Hindlimb muscle (tissue), 1 donor: ENCODE measurements around the gene MAP4K4. TPM values are rescaled to one million over a fixed set of nuclear protein-coding genes. Genes with fewer than 3 reads are reported as not detected.

Experiments
- DNase-seq: peaks from one replicate; pipeline ENCODE4 v3.0.0-alpha.2; 2013
- polyA plus RNA-seq: library from polyadenylated mRNA; unstranded; fragments of 120-200 nt; gene quantifications from one replicate; pipeline ENCODE4 v1.2.1, GENCODE V29; 2013; ENCODE audit not compliant: insufficient read length

The MAP4K4 gene
- 152 TPM for polyA plus RNA-seq

DNA sequence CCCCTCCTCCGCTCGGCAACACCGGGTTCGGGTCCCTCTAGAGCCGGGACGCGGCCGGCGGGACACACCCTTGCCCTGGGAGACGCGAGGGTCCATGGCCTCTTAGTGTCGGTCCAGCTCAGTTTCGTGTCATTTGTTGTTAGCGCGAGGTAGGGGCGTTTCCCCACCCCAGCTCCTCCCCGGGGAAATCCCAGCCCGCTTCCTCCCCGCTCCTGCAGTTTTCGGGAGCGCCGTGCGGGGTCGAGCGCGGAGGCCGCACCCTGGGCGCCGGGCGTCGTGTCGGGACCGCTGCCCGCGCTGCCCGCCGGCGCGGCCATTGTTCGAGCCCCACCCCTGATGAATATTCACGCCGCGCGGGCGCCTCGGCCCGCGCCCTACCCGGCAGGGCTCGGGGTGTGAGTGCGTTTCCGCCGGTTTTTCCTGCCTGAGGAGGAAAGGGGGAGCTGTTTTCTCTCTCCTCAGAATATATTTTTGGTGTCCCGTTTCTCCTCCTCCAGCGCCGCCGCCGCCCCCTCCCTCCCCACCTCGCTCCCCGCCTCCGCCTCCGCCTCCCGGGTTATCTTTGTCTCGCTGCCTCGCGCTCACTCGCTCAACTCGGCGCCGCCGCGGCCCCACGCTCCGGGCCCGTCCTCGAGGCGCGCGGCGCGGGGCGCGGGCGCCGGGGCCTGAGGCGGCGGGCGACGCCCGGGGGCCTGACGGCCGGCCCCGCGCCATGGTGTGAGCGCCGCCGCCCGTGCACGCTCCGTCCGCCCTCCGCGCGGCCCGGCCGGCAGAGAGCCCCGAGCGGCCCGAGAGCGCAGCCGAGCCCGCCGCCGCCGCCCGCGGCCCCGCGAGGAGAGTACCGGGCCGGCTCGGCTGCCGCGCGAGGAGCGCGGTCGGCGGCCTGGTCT, at the start of gene MAP4K4:
Gene MAP4K4, plus strand, starts transcription at position 584 of the 890 bp plus-strand sequence. CDS start 374 bp downstream, outside the sequence.
- peak; percentile 88 for DNase-seq

DNA sequence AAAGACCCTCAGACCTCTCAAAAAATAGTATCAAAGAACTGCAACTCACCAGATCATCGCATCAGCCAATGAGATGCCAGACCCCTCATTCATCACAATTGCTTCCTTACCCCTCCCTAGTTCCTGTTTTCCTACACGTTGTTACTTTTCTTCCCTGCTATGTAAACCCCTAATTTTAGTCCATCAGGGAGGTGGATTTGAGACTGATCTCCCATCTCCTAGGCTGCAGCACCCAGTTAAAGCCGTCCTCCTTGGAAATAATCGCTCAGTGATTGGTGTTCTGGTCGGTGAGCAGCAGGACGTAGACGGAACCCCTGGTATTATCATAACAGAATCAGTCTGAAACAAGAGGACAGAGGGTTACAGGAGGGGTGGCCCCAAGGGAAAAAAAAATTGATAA, 44.0 kb upstream of the MAP4K4 start:
- no peak for DNase-seq

DNA sequence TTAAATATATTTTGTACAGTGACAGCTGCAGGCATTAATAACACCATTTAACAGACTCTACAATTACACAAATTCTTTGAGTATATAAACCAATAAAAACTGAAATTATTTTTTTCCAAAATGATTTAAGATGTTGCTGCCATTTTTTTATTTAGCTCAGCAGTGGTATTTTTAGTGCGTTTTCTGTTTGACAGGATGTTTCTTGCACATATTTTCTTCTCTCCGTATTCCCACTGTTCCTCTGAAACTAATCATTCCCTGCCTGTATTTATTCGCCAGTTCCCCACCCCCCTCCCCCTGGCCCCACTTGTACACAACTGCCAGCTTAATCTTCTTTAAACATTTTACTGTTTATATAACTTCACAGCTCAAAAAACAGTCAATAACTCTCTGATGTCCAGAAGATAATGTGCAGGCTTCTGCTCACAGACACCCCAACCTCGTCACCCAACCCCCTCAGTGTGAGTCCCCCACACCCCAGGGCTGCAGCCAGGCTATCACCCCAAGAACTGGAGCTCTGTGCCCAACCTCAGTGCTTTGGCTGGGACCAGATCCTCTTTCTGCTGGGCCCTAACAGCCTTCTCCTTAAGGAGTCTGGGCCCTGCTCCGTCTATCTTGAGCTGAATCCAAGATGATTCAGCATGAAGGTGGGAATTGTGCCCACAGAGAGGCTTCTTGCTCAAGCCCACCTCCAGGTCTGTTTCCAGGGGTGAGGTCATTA, 41.6 kb upstream of the MAP4K4 start:
- DNase-seq = no peak

DNA sequence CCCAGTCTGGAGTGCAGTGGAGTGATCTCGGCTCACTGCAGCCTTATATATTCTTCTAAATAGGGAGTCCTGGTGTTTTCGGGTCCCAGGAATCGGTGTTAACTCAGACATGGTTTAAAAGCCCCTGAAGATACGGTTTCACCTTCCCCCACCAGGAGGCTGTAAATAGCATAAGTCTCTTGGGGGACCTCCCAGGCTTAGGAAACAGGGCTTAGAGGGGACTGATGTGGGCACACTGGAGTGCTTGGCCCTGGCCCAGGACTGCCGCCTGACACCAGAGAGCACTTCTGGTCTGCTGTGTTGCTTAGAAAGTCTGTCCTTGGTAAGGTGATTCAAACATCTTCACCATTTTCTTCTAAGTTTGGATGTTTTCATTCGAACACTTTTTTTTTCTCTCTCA, 39.7 kb upstream of the MAP4K4 start:
- no peak for DNase-seq

DNA sequence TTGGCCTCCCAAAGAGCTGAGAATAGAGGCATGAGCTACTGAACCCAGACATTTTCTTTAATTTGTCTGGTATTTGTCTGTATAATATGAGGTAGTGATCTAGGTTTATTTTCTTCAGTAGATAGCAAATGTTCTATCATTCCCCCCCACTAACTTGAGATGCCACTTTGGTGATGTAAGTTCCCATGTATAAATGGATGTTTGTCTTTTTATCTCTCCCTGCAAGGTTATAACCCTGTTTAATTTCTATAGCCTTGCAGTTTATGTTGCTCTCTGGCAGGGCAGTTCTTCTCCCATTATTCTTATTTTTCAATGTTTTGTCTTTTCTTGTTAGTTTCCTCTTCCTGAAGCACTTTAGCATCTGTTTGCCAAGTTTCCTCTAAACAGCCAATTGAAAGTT, 39.1 kb upstream of the MAP4K4 start:
- DNase-seq = no peak

GRCh38 chr2:101665312-101665711, 32.2 kb upstream of the MAP4K4 start:
- no peak for DNase-seq

DNA sequence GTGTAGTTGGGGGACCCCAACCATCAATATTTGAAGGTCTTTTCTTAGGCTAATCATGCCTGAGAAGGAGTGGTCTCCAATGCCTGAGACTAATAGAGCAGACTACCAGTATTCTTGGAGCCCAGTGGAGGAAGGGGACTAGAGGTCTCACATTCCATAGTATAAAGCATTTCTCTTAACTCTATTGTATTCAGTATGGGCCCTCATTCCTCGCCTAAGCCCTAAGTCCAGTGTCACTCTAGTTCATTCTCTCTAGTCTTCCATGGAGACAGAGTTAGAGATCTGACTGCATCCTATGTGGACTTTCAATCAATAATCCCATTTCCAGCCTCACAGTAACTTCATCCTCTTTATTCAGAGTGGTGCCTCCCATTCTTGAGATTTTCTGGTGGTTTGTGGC, 29.7 kb upstream of the MAP4K4 start:
- DNase-seq = no peak

DNA sequence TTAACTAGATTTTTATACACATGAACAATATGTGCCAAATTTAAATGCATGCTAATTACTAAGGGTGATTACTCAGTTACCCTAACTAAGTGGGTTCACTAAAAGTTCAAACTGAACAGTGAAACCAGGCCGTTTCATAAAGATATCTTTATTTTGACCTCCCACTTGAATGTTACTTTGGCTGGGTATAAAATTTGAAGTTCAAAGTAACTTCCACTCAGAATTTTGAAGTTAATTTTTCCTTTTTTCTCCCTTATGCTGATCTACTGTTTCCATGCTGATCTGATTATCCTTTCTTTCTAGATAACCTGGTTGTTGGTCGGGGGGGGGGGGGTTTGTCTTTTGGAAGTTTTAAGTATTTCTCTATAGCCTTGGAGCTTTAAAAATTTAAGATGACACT, 25.5 kb upstream of the MAP4K4 start:
- DNase-seq = no peak

- no peak for DNase-seq
Measured at GRCh38 chr2:101673920-101674319, 23.6 kb upstream of the MAP4K4 start.

- DNase-seq = no peak
Measured at GRCh38 chr2:101675512-101675911, 22.0 kb upstream of the MAP4K4 start.

DNA sequence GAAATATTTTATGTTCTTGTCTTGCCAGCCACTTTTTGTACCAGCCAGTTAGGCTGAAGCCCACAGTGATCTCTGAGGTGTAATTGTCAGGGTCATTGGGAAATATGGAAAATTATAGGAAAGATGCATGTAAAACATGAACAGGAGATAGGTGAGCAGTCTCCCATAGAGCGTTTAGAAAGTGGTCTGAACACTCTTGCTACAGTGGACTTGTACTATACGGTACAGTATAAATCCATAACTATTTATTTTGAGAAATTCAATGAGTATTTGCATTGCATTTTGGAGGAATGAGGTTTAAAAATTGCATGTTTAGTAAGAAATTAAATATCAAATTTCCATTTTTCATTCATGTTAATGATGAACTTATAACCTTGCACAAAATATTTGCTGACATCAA, 20.8 kb upstream of the MAP4K4 start:
- DNase-seq = no peak

GRCh38 chr2:101677658-101678057, 19.8 kb upstream of the MAP4K4 start:
- no peak for DNase-seq

DNA sequence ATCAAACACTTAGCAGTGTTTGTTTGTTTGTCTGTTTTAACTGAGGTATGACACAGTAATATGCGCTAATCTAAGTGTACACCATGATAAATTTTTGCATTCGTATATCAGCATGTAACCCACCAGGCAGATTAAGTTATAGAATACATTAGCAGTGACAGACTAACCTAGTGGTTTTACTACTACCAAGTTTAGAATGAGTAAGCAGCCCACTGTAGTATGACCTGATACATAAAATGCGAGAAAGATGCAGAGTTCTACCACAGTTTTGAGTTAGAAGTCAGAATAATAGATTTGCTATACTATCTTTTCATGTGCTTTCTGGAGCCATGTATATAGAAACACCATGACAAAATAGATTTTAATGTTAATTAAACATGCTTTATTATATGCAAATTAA, 19.1 kb upstream of the MAP4K4 start:
- no peak for DNase-seq

- no peak for DNase-seq
Measured at GRCh38 chr2:101679037-101679726, 18.3 kb upstream of the MAP4K4 start.

DNA sequence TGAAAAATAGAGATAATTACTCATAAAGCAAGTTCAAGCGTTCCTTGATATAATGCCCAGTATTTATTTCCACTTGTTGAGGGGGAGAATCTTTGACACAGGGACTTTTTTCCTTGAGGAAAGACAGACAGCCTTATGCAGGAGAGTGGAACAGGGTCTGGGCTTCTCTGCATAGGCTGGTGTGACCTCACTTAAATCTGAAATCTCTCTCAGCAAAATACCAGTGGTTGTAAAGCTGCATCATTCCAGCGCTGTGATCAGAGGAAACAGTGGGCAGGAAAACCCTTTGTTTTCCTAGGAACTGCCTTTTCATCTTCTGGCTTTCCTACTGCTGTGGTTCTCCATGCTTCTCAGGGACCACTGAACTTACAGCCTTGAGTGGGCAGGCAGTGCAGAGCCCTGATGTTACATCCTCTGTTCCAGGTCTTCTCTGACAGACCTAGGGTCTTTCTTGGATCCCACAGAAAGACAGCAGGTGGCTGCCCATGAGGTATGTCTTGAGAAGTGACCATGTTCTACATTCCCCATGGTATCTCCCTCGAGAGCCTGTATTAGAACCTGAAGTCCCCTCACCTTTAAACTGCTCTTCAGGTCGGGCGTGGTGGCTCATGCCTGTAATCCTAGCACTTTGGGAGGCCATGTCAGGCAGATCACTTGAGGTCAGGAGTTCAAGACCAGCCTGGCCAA, 17.6 kb upstream of the MAP4K4 start:
- DNase-seq = no peak

GRCh38 chr2:101682311-101682710, 15.2 kb upstream of the MAP4K4 start:
- DNase-seq = no peak

GRCh38 chr2:101684313-101684712, 13.2 kb upstream of the MAP4K4 start:
- DNase-seq = no peak

DNA sequence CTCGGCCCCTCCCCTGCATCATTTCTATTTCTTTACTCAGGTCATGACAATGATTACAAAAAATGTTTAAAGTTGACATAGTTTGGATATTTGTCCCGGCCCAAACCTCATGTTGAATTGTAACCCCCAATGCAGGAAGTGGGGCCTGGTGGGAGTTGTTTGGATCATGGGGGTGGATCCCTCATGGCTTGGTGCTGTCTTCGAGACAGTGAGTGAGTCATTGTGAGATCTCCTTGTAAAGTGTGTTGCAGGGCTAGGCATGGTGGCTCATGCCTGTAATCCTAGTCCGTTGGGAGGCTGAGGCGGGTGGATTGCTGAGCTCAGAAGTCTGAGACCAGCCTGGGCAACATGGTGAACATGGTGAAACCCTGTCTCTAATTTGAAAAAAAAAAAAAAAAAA, 9.2 kb upstream of the MAP4K4 start:
- DNase-seq = no peak

- DNase-seq = no peak
Measured at GRCh38 chr2:101689114-101689825, 8.2 kb upstream of the MAP4K4 start.

DNA sequence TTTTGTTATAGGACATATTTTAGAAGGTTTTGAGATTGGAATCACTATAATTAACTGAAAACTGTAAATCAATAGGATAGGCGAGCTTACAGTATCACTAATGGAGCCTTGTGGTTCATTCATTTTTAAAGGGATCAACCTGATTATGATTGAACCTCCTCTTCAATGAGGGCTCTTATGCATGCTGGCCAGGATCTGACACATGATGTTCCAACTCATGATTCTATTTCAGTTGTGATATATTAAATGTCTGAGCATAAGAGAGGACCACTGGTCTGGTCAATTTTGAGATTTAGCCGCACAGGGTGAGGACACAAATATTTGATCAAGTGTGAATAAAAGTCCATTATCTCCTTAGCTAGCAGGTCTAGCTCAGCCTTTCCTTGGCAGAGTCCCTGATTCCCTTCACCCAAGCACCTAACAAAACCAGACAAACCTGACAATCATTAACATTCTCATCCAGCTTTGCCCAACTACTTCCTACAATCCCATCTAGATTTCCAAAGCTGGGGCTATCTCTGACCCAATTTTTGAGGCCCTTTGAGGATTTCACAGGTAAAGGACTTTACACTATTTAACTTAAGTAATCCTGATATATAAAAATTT, 6.9 kb upstream of the MAP4K4 start:
- DNase-seq = no peak

DNA sequence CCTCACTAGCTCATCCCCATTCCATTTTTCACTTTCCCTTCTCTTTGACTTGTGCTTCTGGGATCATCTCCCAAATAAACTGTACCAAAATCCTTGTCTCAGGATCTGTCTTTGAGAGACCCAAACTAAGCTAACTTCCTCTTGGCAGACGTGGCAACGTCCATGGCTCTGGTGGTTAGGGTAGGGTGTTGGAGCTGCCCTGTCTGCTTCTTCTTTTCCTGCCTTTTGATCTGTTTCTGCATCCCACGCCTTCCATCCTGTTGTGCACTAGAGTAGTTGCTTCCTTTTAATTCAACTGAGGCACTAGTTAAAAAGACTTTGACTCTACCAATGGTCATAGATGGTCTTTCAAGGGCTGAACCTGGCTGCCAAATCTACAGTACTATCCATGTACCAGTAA, 5.5 kb upstream of the MAP4K4 start:
- DNase-seq = no peak

DNA sequence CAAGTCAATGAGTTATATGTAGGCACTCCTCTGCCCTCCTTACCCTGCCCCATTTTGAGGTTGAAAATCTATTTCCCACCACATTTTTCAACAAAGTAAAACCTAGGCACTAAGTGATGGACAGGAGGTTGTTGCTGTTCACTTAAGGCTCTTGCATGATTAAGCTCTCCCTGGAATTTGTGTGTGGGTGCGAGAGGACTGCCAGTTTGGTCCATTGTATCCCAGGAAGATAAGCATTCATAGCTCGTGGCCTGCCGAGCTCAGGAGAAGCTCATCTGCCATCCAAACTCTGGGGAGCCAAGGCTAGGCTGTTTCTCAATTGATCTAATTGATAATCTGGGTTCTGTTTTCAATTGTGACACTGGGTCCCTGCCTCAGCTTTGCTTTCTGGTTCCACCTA, 4.7 kb upstream of the MAP4K4 start:
- DNase-seq = no peak
